NCI-H748 treated with DMSO at 0.1 percent for 48 hours (cell line): ENCODE measurements around the gene DLGAP1.

Experiments
- DNase-seq: peaks from one replicate; lab custom pipeline; 2025; lab: John Stamatoyannopoulos, UW

DLGAP1 gene

DNA sequence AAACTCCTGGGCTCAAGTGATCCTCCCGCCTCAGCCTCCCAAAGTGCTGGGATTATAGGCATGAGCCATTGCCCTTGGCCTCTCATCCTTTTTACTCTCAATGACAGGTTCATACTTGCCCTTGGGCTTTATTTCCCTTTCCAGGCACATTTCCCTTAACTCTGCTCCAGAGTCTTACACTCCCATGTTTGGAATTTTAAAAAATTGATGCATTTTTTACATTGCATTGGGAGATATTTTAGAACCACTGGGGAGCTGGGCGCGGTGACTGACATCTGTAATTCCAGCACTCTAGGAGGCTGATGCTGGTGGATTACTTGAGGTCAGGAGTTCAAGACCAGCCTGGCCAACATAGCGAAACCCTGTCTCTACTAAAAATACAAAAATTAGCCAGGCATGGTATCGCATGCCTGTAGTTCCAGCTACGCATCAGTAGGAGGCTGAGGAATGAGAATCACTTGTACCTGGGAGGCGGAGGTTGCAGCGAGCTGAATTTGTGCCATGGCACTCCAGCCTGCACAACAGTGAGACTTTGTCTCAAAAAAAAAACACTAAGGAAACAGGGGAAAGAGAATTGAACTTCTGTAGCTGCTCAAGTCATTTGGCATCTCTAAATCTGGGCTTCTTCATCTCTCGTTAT is 986.9 kb downstream of the DLGAP1 start:
- no peak for DNase-seq

DNA sequence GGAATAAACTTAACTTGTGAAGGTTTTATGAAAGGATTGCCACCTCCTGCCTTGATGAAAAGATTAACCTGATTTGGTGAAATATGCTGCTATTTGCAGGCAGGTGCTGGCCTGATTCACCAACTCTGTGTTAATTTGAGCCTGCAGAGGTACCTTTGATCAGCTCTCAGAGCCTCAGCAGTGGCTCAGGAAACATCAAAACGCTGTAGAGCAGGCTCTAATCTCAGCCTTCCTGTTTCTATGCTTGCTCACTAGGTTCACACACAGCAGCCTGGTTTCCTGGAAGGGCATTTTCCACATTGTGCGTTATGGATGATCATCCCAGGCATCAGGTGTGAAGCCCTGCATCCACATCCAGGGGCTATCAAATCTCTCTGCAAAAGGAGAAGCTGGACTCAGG is 988.2 kb downstream of the DLGAP1 start:
- no peak for DNase-seq

DNA sequence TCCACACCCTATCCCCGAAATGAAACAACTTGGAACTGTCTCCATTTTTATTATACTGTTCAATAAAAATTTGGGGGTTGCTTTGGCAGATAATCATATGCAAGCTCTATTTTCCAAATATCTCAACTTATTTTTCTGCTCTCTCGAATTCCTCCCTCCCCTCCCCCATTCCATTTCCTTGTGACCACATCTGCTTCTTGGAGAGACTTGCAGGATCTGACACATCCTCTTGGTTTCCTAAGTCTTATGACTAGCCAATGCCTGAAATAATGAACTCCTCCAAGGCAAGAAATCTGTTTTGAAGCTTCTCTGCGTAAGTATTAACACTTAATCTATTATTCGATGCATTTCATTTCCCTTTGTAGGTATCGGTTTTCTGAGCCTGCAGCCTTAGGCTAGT is 989.1 kb downstream of the DLGAP1 start:
- DNase-seq = no peak

DNA sequence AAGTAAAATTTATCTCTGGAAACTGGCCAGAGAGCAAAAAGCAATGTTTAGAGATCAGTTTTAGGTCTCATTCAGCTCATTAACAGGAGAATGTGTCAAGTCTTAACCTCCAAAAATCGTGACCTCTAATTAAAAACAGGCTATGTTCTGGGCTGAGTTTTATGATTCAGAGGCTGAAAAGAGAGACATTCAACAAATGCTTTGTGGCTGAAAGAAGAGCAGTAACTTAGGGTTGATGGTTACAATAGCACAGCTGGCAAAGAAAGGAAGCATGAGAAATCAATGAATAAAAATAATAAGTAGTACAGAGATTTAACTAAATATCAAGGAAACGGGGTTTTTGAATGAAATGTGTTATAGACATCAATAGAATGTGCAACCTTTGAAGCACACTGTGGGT is 992.1 kb downstream of the DLGAP1 start:
- DNase-seq = no peak

DNA sequence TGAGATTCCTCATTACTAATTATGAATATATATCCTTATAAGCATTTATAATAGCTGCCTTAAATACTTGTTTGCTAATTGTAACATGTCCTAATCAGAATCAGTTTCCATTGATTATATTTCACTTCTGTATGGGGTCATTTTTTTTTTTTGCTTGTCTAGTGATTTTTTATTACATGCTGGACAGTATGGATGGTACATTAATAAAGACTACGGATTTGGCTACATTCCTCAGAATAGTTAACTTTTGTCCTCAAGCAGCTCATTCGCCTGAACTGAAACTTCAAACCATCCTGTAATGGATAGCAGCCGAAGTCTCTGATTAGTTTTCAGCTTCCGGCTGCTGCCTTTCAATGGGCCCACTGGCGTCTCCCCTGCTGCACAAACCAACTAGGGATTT is 993.4 kb downstream of the DLGAP1 start:
- no peak for DNase-seq

DNA sequence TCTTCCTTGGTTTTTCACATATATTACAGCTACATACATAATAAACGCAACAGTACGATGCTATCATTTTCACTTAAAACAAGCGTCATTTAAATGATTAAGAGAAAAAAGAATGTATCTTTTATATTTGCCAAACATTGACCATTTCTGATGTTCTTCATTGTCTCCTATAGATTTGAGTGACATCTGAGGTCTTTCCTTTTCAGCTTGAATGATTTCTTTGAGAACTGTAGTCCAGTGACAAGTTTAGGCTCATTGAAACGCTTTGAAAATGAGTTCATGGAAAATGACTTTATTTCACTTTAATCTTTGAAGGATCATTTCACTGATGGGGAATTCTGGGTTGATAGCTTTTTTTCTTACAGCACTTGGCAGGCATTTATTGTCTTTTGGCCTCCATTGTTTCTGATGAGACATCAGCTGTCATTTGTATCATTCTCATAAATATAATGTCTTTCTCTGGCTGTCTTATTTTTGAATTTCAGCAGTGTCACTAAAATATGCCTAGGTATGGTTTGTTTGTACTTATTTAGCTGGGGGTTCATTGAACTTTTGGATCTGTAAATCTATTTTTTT is 994.2 kb downstream of the DLGAP1 start:
- DNase-seq = no peak

DNA sequence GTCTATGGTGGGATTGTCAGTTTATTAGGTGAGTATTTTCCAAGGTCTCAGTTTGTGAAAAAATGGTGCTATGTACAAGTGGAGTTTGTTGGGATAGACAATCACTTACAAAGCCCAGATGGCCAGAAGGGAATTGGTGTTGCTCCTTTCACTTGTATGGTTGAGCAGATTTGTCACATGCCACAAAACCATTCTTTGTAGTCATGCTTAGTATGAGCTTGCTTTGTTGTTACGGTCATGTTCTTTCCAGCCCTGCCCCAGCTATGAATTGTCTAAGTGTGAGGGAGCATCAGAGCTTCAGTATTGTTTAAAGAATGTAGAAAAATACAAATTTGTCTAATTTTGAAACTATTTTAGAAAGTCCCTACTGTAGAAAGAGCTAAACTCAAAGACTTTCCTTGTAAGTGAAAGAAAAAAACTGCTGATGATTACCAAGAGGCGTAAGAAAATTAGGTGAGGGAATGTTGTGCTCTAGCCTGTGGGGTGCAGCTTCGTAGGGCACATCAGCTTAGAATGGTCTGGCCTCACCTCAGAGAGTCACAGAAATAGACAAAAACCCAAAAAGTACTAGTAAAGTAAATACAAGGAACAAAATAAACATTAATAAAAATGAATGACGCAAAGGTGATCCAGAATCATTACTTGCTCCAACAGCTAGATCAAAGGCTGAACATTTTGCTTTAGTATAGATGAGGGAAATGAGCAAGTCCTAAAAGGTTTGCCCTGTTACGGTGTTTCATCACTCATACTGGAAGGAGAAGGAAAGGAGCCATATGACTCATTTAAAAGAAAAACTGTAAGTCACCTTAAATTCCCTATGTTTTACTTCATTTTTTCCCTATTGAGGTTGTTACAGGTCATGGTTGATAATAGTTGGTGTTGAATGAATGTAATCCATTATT is 995.9 kb downstream of the DLGAP1 start:
- no peak for DNase-seq

DNA sequence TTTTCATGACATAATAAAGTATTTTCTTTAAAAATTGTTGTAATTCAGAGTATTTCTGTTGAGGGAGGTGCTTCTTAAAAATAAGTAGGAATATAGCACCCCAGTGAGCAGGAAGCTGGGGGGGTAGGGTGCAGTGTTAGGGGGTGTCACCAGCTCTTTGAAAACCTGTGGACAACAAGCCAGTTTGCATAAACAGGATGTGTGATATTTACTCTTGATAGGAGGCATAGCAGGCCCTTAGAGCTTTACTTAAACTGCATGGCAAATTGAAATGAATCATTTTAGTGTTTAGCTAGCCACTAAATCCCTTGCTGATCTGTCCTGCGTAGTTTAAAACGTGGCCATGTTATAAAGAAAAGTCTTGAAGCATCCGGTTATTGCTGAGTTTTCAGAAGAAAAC is 996.7 kb downstream of the DLGAP1 start:
- no peak for DNase-seq

DNA sequence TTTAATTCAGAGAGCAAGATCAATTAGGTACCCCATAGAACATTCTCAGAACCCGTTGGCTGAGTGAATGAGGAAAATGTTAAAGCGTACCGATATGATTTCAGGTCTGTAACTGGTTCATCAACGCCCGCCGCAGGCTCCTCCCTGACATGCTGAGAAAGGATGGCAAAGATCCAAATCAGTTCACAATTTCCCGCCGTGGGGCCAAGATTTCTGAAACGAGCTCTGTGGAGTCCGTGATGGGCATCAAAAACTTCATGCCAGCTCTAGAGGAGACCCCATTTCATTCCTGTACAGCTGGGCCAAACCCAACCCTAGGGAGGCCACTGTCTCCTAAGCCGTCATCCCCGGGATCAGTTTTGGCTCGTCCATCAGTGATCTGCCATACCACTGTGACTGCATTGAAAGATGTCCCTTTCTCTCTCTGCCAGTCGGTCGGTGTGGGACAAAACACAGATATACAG is 997.8 kb downstream of the DLGAP1 start:
- no peak for DNase-seq

DNA sequence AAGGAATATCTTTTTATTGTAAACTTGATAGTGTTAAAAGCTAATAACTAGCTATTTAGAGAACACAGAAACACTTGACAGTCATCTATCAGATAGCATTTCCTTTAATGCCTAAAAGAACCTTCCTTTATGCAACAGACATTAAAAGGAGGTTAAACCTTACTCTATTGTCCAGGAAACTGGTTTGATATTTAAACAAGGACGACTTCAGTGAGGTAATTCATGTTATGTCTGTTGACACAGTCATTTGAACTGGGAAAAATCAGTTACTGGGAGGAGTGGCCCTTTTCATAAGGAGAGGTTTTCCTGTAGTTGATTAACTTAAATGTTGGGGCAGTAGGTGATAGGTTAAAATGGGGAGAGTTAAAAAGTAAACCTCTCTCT is 998.4 kb downstream of the DLGAP1 start:
- DNase-seq = peak; percentile 91

DNA sequence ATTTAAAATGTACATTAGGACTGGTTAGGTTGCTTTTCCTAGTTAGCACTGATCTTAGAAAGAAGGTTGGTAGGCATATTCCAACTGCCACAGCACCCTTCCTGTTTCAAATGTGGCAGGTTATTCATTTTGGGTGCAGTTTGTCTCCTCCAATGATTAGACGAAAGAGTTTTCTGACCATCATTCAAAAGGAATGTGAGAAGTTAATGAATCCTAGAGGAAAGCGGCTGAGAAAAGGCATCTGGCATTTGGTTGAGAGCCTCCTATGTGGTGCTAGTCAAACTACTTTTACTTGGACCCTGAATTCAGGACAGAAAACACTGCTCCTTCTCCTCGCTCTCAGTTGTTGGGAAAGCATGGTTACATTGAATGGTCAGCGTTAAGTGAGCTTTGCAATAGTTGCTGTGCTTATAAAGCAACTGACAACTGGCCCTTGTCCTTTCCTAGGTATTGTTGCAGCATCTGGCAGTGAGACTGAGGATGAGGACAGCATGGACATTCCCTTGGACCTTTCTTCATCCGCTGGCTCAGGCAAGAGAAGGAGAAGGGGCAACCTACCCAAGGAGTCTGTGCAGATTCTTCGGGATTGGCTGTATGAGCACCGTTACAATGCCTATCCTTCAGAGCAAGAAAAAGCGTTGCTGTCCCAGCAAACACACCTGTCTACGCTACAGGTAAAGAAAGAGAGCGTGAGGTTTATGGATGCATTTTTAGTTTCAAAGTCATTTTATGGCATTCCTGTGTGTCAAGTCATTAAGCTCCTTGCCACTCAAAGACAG is 999.0 kb downstream of the DLGAP1 start:
- no peak for DNase-seq

DNA sequence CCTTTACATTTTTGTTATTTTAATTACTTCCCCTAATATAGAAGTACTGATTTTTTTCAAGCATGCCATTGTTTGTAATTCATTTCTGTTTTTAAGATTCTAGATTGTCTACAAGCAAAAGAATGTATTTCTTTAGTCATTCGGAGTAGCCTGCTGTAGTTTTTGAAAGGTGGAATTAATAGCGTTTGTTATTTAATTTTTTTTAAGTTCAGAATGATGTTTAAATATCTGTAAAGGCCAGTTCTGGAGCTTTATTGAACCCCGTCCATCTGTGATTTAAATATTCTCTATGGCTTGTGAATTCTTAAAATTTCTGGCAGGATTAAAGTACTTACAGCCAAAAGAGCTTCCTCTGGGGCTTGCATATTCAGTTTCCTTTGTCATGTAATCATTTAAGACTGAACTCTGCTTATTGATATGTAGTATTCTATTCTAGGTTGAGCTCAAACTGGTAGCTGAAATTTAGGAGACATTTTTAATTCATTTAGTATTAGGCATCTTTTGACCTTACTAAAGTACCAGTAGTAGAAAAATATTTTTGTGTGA is 999.9 kb downstream of the DLGAP1 start:
- DNase-seq = no peak

DNA sequence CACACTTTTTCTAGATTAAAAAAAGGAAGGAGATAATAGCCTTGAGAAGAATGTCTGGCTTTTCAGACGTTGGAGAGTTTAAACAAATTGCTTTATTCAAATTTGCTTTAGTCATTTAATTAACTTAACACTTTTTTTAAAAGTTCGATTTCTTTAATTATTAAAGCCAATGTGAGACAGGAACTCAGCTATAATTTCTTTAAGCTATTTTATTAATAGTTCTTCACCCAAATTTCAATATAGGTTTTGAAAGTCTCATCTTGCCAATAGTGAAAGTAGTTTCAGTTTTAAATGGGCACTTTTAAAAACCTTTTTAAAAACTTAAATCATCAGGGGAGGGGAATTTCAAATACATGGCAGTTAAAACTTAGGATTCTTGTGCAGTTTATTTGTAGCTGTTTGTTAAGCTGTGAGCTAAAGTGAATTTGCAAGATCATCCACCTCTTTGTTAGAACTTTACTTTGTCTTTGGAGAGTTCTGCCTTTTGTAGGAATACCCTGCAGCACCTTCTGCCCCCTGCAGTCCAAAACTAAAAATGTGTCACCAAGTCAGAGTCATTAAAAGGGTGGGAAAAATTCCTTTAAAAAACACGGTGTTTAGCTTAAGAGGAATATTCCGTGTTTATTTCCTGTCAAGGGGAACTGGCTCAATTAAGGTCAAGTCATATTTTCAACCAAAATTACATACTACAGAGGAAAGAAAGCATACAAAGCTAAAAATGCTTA is 1000.6 kb downstream of the DLGAP1 start:
- peak; percentile 46 for DNase-seq

DNA sequence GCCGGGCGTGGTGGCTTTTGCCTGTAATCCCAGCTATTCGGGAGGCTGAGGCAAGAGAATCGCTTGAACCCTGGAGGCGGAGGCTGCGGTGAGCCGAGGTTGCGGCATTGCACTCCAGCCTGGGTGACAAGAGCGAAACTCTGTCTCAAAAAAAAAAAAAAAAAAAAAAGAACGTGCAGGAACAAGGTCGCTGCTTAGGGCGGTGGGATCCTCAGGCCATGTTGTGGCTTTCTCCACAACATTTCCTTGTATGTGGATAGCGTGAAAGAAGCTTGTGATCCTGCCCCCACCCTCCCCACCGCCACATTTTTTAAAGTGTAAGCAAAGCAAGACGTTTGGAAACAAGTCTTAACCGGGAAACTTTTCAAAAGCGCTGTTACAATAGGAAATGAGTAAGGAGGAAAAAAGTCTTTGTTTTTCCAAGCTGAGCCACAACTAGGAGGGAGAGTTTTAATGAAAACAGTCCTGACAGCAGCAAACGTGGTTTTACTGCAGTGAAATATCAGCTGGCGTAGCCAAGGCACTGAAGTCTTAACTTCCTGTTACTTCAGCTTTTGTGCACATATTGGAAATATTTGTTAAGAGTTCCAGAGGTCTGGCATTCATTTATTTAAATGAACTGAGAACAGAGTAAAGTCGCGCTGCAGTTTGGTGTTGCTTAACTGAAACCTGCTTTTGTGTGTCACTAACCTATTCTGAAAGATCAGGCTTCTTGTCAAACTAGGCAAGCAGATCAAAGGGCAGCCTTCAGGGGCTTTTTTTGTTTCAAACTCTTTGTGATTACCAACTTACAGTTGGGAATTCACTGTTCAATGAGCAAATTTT is 1001.4 kb downstream of the DLGAP1 start:
- no peak for DNase-seq

DNA sequence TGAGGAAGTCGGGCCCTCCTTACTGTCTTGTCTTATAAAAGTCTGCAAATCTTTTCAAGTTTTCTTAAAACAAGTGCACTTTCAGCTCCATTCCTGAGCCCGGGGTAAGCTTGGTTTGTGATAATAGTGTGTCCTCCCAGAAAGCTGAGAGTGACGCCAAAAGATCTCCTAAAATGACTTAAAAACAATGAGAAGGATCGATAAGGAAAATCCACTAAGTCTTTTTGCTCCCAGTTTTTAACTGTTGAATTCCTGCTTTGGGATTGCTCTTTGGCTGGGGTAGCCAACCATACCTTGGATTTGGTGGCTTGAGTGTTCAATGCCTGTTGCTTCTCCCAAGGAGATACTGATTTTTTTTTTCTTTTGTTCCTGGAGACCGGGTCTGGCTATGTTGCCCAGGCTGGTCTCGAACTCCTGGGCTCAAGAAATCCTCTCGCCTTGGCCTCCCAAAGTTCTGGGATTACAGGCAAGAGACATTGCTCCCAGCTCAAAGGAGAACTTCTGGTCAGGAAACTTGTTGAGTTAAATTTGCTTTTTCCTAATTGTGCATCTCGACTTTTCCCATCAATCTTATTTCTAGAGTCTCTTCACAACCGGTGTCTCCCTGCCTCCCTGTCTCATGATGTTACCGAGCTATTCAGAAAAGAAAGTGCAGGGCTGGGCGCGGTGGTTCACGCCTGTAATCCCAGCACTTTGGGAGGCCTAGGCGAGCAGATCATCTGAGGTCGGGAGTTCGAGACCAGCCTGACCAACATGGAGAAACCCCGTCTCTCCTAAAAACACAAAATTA is 1002.2 kb downstream of the DLGAP1 start:
- no peak for DNase-seq

DNA sequence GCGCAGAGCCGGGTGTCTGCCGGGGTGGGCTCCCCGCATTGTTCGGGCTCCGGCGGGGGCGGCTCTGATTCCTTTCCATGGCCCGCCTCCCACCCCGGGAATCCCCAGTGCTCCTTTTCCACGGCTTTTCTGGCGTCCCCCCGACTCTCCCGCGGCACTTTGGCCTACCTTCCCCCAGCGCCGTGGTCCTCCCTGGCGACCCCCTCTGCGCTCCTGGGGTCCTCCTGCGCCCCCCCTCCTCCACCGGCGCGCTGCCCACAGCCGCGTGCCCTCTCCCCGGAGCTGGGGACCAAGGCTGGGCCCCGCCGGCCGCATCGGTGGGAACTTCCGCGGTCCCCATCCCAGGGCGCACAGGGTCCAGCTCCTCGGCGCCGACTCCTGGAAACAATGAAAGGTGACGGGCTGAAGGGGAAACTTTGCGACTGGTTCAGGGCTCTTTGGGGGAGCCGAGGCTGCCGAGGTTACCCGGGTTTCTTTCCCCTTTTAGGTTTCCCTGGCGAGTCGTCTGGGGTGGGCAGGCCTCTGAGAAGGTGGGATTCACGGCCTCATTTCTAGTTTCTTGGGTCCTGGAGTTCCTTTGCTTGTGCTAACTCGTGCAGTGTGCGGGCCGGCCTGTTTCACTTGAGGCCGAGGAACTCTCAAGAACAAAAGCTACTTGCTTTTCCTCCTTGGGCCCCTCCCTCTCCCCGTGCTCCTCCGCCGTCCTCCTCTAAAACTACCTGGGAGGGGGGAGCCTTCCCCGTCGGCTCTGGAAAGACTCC is 1002.9 kb downstream of the DLGAP1 start:
- no peak for DNase-seq

DNA sequence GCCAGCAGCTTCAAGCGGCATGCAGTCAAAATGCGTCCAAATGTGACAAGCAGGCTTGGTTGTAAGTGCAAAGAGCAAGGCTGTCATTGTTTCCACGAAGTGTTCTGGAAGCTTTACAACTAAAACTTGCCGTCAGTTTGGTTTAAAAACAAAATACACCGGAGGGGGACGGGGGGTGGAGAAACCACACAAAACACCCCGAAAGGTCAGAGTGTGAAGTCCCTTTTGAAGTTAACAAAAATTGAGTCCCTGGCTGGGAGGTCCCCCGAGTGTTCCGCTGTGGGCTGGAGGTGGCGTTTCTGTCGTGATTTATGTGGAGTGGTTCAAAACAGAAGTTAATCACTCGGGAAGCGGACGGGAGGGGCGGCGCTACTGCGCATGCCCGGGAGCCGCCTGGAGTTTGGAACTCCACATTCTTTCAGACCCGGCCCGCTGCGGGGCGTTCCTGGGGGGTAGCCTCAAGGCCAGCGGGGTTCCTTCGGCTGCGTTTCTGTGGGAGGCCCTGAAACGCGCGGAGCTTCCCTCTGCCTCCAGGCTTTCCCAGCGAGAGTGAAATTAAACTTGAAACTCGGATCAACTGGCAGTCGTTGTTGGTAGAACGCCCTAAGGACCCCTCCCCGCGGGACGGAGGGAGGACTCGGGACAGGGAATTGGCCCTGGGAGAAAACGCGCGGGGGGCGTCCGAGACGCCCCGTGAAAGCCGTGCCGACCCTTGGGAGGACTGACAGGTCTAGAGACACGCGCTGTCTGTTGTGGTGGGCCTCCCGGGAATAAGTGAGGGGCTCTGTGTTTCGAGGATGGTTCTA is 1003.7 kb downstream of the DLGAP1 start:
- DNase-seq = peak; percentile 24

DNA sequence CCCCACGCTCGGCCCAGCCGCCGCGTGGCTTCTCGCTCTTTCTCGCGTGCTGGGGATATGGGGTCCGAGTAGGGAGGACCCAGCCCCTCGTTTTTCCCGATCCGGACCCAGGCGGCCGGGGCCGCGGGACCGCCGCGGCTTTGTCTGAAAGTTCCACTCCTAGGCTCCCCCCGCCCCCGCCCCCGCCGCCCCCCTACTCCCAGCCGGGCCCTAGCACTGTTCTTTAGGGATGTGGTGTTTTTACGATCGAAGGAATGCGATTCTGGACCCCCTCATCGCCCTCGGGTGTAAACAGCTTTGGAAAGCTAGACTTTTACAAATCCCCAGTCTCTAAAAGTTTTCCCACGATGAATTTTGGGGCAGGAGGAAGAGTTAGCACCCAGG is 1004.3 kb downstream of the DLGAP1 start:
- DNase-seq = no peak
